Neural progenitor cell (in vitro differentiated cells): ENCODE measurements around the gene DDB1. TPM values are rescaled to one million over a fixed set of nuclear protein-coding genes. Genes with fewer than 3 reads are reported as not detected.
A peak's percentile ranks its signal among the peaks of the same experiment; 100 is the strongest.

ENCODE experiments used
- DNase-seq: peaks from one replicate; pipeline ENCODE4 v3.0.0-alpha.2; 2016; ENCODE audit warnings: low spot score
- H2AFZ ChIP-seq: fragments of 200-600 bp; sonication (generic); replicated peaks from 2 replicates; pipeline ENCODE4 v1.6.1; 2016; ENCODE audit warnings: antibody characterized with exemption
- H3F3A ChIP-seq: fragments of 200-600 bp; sonication (generic); 2 replicates; pipeline ENCODE4 v1.6.1; 2016; ENCODE audit warnings: antibody characterized with exemption, low read depth
- H3K27ac ChIP-seq: fragments of 200-600 bp; sonication (generic); 2 replicates; pipeline ENCODE4 v1.5.1; 2016; ENCODE audit warnings: mild to moderate bottlenecking
- H3K27me3 ChIP-seq: fragments of 200-600 bp; sonication (generic); 2 replicates; pipeline ENCODE4 v1.6.1; 2016; ENCODE audit warnings: mild to moderate bottlenecking, moderate library complexity
- H3K36me3 ChIP-seq: fragments of 200-600 bp; sonication (generic); 2 replicates; pipeline ENCODE4 v1.5.1; 2016
- H3K4me1 ChIP-seq: fragments of 200-600 bp; sonication (generic); 2 replicates; pipeline ENCODE4 v1.6.1; 2016; ENCODE audit warnings: mixed run types
- H3K4me2 ChIP-seq: fragments of 200-600 bp; sonication (generic); 2 replicates; pipeline ENCODE4 v1.6.1; 2016
- H3K4me3 ChIP-seq: fragments of 200-600 bp; sonication (generic); 2 replicates; pipeline ENCODE4 v1.5.1; 2016
- H3K79me2 ChIP-seq: fragments of 200-600 bp; sonication (generic); 2 replicates; pipeline ENCODE4 v1.6.1; 2016; ENCODE audit warnings: low read depth
- H3K9ac ChIP-seq: fragments of 200-600 bp; sonication (generic); 2 replicates; pipeline ENCODE4 v1.6.1; 2016
- H3K9me3 ChIP-seq: fragments of 200-600 bp; sonication (generic); 2 replicates; pipeline ENCODE4 v1.5.1; 2016; ENCODE audit warnings: low read depth
- H4K20me1 ChIP-seq: fragments of 200-600 bp; sonication (generic); 2 replicates; pipeline ENCODE4 v1.6.1; 2016; ENCODE audit warnings: low read depth
- H3K27ac Mint-ChIP-seq: 3 replicates; pipeline ENCODE4 v1.8.0; 2021; ENCODE audit warnings: mixed read lengths
- H3K27me3 Mint-ChIP-seq: 2 replicates; pipeline ENCODE4 v1.8.0; 2022; ENCODE audit warnings: low read depth, mild to moderate bottlenecking, inconsistent platforms, moderate library complexity, mixed read lengths; ENCODE audit not compliant: insufficient read depth
- H3K36me3 Mint-ChIP-seq: 3 replicates; pipeline ENCODE4 v1.8.0; 2021; ENCODE audit warnings: mixed read lengths
- H3K4me1 Mint-ChIP-seq: 3 replicates; pipeline ENCODE4 v1.8.0; 2021; ENCODE audit warnings: mixed read lengths
- H3K4me3 Mint-ChIP-seq: 3 replicates; pipeline ENCODE4 v1.8.0; 2021; ENCODE audit warnings: mild to moderate bottlenecking, moderate library complexity, mixed read lengths
- H3K9me3 Mint-ChIP-seq: 3 replicates; pipeline ENCODE4 v1.8.0; 2020; ENCODE audit warnings: mixed read lengths
- CTCF ChIP-seq: fragments of 200-600 bp; sonication (generic); IDR thresholded peaks from 2 replicates; pipeline ENCODE4 v1.5.1; 2017; ENCODE audit warnings: antibody characterized with exemption, mild to moderate bottlenecking
- EZH2 ChIP-seq: fragments of 200-600 bp; sonication (generic); IDR thresholded peaks from 2 replicates; pipeline ENCODE4 v1.6.1; 2017; ENCODE audit warnings: antibody characterized with exemption, mild to moderate bottlenecking, moderate library complexity
- EZH2phosphoT487 ChIP-seq: fragments of 200-600 bp; sonication (generic); IDR thresholded peaks from 2 replicates; pipeline ENCODE4 v1.6.1; 2017; ENCODE audit warnings: antibody characterized with exemption
- total RNA-seq: library from RNA; depleted of rRNA; stranded (reverse); fragments of >200 nt; gene quantifications from 2 replicates; pipeline ENCODE4 v1.2.3, GENCODE V29; 2015; ENCODE audit warnings: low replicate concordance

The DDB1 gene
- 275 and 314 TPM in 2 replicates for total RNA-seq

- H3K27ac Mint-ChIP-seq: peak within 1 kb of the TSS; percentile 96
- H3K9ac ChIP-seq: peak within 1 kb of the TSS; percentile 98
- peaks cover 4% of the 10 kb centered on the region for H3K27me3 Mint-ChIP-seq
- no peaks in the 10 kb centered on the region for H3K36me3 ChIP-seq
- H3K4me1 Mint-ChIP-seq: peaks cover 39% of the 10 kb centered on the region
- H3K36me3 Mint-ChIP-seq: peaks cover 13% of the 10 kb centered on the region
- H3K27me3 ChIP-seq: no peaks in the 10 kb centered on the region
- H4K20me1 ChIP-seq: peaks cover 33% of the 10 kb centered on the region
- peak; percentile 47 for TF ChIP-seq EZH2
- TF ChIP-seq EZH2phosphoT487: no peak
- TF ChIP-seq CTCF: no peak
- H3K27ac ChIP-seq: peak within 1 kb of the TSS; percentile 76
- peak within 1 kb of the TSS; percentile 93 for H3K4me3 ChIP-seq
- H3K9me3 Mint-ChIP-seq: no peaks in the 10 kb centered on the region
- H3K4me2 ChIP-seq: peak within 1 kb of the TSS; percentile 98
- peak within 1 kb of the TSS; percentile 97 for H3K4me3 Mint-ChIP-seq
- H3K4me1 ChIP-seq: peaks cover 11% of the 10 kb centered on the region
- peaks cover 60% of the 10 kb centered on the region for H3K79me2 ChIP-seq
- H3F3A ChIP-seq: peaks cover 25% of the 10 kb centered on the region
- DNase-seq: peak; percentile 98
- H2AFZ ChIP-seq: peak within 1 kb of the TSS; percentile 90
- no peaks in the 10 kb centered on the region for H3K9me3 ChIP-seq
These were observed at the start of gene DDB1, which contains the start of gene TKFC for GRCh38 chr11:61332797-61333549. Gene DDB1, minus strand, starts transcription at chr11:61333105. Its CDS starts 137 bp downstream, at chr11:61332968. Gene TKFC, plus strand, starts transcription at chr11:61333228. Its CDS starts 1,501 bp downstream, at chr11:61334729.

DNA sequence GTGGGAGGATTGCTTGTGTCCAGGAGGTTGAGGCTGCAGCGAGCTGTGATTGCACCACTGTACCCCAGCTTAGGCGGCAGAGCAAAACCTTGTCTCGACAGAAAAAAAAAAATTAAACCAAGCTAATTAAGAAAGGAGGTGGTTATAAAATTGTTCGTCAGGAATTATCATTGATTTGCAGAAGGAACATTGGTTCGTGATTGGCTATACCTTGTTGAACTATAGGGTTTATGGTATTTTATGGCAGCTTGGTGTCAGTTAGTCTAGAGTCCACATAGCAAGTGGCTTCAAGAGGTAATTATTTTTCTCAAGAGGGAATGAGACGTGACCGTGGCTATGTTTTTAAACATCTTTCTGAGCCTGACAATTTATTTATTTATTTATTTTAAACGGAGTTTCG lies 48.0 kb upstream of the DDB1 start:
- H3K4me3 ChIP-seq: no peak overlapping the region
- TF ChIP-seq EZH2 (no peak), CTCF (no peak), EZH2phosphoT487 (no peak)
- Mint-ChIP-seq H3K9me3 (no peaks in the 10 kb centered on the region), H3K36me3 (peaks cover 12% of the 10 kb centered on the region), H3K27me3 (peaks cover 4% of the 10 kb centered on the region), H3K27ac (no peak overlapping the region), H3K4me3 (no peak overlapping the region), H3K4me1 (peaks cover 4% of the 10 kb centered on the region)
- H3K9me3 ChIP-seq: no peaks in the 10 kb centered on the region
- no peaks in the 10 kb centered on the region for H3K4me1 ChIP-seq
- no peaks in the 10 kb centered on the region for H3K36me3 ChIP-seq
- no peak overlapping the region for H3K27ac ChIP-seq
- DNase-seq: no peak
- no peak overlapping the region for H3K4me2 ChIP-seq
- H4K20me1 ChIP-seq: no peaks in the 10 kb centered on the region
- H3K79me2 ChIP-seq: no peaks in the 10 kb centered on the region
- H3K9ac ChIP-seq: no peak overlapping the region
- peaks cover 3% of the 10 kb centered on the region for H3F3A ChIP-seq
- no peaks in the 10 kb centered on the region for H3K27me3 ChIP-seq
- no peak overlapping the region for H2AFZ ChIP-seq

- Histone ChIP-seq H4K20me1 (no peaks in the 10 kb centered on the region), H3K4me3 (no peak overlapping the region), H3K9ac (no peak overlapping the region), H3K9me3 (peaks cover under 1% of the 10 kb centered on the region), H3K27me3 (no peaks in the 10 kb centered on the region), H3F3A (no peaks in the 10 kb centered on the region), H2AFZ (no peak overlapping the region), H3K4me2 (no peak overlapping the region), H3K27ac (no peak overlapping the region), H3K4me1 (no peaks in the 10 kb centered on the region), H3K36me3 (peaks cover 9% of the 10 kb centered on the region), H3K79me2 (no peaks in the 10 kb centered on the region)
- H3K4me3 Mint-ChIP-seq: no peak overlapping the region
- H3K9me3 Mint-ChIP-seq: peaks cover 6% of the 10 kb centered on the region
- no peak overlapping the region for H3K27ac Mint-ChIP-seq
- no peaks in the 10 kb centered on the region for H3K4me1 Mint-ChIP-seq
- no peak for DNase-seq
- TF ChIP-seq EZH2phosphoT487 (no peak), EZH2 (no peak), CTCF (no peak)
- H3K36me3 Mint-ChIP-seq: peaks cover 19% of the 10 kb centered on the region
- H3K27me3 Mint-ChIP-seq: peaks cover 2% of the 10 kb centered on the region
These were observed 45.9 kb upstream of the DDB1 start for GRCh38 chr11:61378713-61379313.
